Measurements from ENCODE around the gene GNA14.
"Not testable (repeated sequence)": the region's sequence is repeated elsewhere in the genome, so short reads cannot be mapped to it uniquely, and the experiment has no call there.

Gene GNA14

GRCh38 chr9:77643871-77644270 lies 4.3 kb downstream of the GNA14 start:
- no peak for DNase-seq (ENCODE audit: low read depth)

GRCh38 chr9:77640741-77641580 lies 7.2 kb downstream of the GNA14 start:
- no peak for DNase-seq (ENCODE audit: low read depth)

- no peak for DNase-seq (ENCODE audit: low read depth)
These were observed 15.5 kb downstream of the GNA14 start for GRCh38 chr9:77632652-77633051.

- DNase-seq (ENCODE audit: low read depth) = not testable (repeated sequence)
These were observed 19.3 kb downstream of the GNA14 start for GRCh38 chr9:77628864-77629263.

DNA sequence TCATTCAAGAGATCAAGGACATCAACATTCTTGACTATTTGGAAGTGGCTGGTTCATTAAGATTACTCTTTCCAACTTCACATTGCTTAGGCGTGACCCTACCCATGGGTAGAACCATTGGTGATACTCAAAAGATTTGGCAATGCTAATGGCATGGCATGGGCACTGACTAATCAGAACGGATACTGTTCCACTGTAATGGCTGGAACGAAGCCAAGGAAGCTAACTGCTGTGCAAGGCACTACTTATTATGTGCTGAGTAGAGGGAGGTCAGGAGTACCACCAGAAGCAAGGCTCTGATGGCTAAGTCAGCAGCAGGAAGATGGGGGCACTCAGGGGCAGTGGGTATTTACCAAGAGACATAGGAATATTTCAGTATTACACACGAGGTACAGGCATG lies 31.9 kb downstream of the GNA14 start:
- DNase-seq (ENCODE audit: low read depth) = peak; percentile 25

- DNase-seq (ENCODE audit: low read depth) = no peak
These were observed 33.5 kb downstream of the GNA14 start for GRCh38 chr9:77614645-77615044.

DNA sequence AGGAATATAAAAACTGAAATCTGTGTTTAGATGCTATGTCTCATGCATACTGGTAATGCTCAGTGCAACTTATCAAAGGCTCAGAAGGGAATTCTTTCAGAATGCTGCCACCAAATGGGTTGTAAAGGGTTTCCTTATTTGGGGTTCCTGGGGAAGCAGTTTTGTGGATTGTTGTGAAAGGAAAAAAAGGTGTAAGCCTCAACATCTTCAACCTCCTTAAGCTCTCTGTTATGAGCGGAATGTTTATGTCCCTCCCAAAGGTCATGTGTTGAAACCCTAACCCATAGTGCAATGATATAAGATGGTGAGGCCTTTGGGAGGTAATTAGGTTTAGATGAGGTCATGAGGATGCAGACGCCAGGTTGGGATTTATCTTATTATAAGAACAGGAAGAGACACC lies 41.6 kb downstream of the GNA14 start:
- no peak for DNase-seq (ENCODE audit: low read depth)

- no peak for DNase-seq (ENCODE audit: low read depth)
These were observed 42.5 kb downstream of the GNA14 start for GRCh38 chr9:77605449-77606220.

DNA sequence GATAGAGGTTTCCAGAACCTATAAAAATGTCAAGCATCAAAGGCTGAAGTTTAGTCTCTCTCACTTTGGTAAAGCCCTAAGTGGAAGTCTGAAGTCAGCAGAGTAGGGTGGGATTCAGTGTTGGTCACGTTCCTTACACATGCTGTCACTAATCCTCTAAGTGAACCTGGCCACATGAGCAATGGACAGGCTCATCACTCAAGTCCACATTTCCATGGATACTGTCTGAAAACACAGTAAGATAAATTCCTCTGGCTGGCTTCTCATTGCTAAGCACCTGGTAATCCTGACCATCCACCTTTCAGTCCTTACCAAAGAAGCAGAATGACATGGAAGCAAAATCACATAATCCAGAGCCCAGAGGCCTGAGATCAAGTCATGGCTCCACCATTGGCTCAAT lies 43.8 kb downstream of the GNA14 start:
- DNase-seq (ENCODE audit: low read depth) = peak; percentile 1

GRCh38 chr9:77602852-77603251 lies 45.3 kb downstream of the GNA14 start:
- no peak for DNase-seq (ENCODE audit: low read depth)

DNA sequence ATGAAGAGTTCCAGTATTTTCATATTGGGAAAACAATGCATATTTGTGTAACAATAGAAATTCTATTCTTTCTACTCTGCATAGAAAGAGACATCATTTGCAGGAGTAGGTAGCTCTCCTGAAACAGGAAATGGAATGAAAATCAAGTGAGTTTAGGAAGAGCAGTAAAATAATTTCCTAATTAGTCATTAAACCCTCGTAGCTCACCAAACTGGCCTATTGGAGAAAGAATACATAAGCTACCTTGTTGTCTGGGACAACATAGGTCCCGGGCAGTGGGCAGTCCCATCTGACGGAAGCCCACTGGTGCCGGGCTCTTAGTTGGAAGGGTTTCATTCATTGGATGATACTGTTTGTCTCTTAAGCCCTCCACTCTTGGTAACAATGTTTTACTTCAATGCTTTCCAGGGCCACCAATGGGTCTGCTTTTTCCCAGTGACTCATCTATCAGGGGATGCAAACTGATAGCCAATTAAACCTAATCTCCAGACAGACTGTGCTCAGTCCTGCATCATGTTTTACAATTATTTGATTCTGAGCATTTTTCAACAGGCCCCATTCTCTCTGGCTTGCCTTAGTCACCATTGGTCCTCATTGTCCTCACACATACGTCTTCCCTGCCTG lies 46.5 kb downstream of the GNA14 start:
- peak; percentile 5 for DNase-seq (ENCODE audit: low read depth)

- no peak for DNase-seq (ENCODE audit: low read depth)
These were observed 47.3 kb downstream of the GNA14 start for GRCh38 chr9:77600810-77601209.

- DNase-seq (ENCODE audit: low read depth) = no peak
These were observed 48.6 kb downstream of the GNA14 start for GRCh38 chr9:77599492-77599891.

DNA sequence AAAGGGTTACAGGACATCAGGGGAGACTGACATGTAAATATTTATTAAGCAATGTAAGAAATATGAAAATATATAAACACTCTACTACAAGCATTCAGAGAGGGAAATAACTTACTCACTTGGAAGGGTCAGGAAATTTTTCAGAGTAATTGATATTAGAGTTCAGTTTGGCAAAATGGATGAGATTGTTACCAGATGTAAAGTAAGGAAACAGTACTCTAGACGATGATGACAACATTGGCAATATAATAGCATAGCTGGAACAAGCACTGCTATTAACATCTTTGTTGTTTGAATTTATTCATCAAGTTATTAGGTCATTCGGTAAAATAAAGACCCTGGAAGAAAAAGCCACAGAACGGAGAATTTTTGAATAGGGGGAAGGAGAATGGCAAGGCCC lies 49.1 kb downstream of the GNA14 start:
- no peak for DNase-seq (ENCODE audit: low read depth)

DNA sequence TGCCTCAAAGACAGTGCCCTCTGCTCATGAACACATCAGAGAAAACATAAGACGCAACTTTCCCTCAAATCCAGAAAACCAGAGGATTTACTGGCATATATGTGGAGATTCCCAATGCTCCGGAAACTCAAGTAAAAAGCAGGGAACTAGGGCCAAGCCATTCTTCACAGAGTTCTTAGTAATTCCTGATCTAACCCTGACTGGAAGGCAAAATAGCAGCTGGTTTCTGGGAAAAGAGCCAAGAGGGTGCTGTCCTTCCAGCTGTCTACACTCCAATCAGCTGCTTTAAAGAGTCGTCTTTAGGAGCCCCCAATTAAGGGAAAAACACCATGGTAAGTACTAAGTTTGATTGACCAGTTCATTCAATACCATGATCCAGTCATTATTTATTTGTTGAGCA lies 49.6 kb downstream of the GNA14 start:
- peak; percentile 18 for DNase-seq (ENCODE audit: low read depth)

DNA sequence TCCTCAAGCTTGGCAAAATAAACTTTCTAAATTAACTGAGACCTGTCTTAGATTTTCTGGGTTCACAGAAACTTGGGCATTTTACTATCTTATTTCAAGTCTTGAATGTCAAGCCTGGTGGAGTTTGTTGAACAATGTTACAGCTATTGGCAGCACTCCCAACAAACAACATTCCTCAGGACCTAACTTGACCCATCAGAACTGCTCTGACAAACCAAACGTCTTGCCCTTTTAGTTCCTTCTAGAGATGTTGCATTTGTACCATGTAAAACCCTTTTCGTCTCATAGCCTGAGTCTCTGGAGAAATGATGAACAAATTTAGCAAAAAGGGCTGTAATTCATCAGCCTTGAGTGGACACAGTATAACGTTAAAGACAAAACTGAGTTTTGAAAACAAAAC lies 51.1 kb downstream of the GNA14 start:
- no peak for DNase-seq (ENCODE audit: low read depth)

DNA sequence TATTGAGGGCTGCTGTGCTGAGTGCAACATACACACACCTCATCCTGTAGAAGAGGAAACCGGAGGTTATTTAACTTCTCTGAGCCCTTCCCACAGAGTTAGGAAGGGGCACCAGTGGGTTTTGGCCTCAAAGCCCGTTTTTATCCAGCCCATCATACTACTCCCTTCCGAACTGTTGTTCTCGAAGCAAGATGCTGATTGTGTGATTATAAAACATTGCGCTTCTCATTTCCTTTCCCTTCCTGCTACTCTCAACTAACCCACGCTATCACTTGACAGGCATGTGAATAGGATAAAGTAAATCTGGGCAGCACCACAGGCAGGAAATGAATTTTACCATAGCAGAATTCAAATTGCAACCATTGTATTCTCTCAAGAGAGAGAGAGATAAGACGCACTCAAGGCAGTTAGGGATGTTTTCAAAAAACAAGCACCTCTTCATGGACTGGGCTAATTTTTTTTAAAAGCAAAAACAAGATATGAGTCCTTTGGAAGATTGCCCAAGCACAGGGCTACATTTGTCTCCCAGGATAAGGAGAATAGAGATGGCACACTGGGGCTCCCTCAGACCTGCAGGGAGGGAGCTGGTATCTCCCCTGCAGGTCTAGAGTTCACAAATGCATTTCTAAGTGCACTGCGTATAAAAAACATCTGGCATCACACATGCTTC lies 52.6 kb downstream of the GNA14 start:
- no peak for DNase-seq (ENCODE audit: low read depth)

DNA sequence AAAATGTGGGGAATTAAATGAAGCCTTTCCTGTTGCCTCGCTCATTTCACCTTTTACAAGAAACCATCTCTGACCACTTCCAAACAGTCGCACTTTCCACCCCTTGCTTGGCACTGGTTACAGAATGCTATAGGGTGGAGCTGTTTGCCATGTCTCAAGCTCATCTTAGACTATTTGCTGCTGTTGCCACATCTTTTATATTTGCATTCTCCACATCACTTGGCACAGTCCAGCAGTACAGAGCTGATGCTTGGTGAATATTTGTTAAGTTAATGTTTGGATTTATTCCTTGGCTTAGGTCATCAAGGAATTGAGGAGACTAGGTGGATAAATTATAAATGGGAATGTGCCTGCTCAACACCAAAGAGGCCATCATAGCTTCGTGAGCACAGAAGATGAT lies 53.2 kb downstream of the GNA14 start:
- no peak for DNase-seq (ENCODE audit: low read depth)

- DNase-seq (ENCODE audit: low read depth) = no peak
These were observed 54.6 kb downstream of the GNA14 start for GRCh38 chr9:77593528-77593927.

GRCh38 chr9:77592476-77592875 lies 55.6 kb downstream of the GNA14 start:
- DNase-seq (ENCODE audit: low read depth) = peak; percentile 10

- DNase-seq (ENCODE audit: low read depth) = peak; percentile 4
These were observed 58.9 kb downstream of the GNA14 start for GRCh38 chr9:77589046-77589795.

Data from ELR (cell line).